Brain microvascular endothelial cell (primary cell): ENCODE measurements around the gene DYNLRB1.

Source experiments
- DNase-seq: peaks from one replicate; pipeline ENCODE4 v3.0.0-alpha.2; 2020
- H3K27ac ChIP-seq: fragments of 250-450 bp; sonication (Bioruptor Pico); 2 replicates; pipeline ENCODE4 v1.5.1; 2020; ENCODE audit warnings: mild to moderate bottlenecking, moderate library complexity
- H3K27me3 ChIP-seq: fragments of 250-450 bp; sonication (Bioruptor Pico); replicated peaks from 2 replicates; pipeline ENCODE4 v1.5.1; 2020; ENCODE audit warnings: mild to moderate bottlenecking
- H3K36me3 ChIP-seq: fragments of 250-450 bp; sonication (Bioruptor Pico); replicated peaks from 2 replicates; pipeline ENCODE4 v1.5.1; 2020; ENCODE audit warnings: mild to moderate bottlenecking
- H3K4me3 ChIP-seq: 2 replicates; pipeline ENCODE4 v1.5.1; 2011; ENCODE audit warnings: low read depth, mild to moderate bottlenecking, control low read depth, low read length, moderate library complexity
- CTCF ChIP-seq: IDR thresholded peaks from 2 replicates; pipeline ENCODE4 v1.5.1; 2011; ENCODE audit warnings: low read depth, mild to moderate bottlenecking, moderate library complexity, low read length, control low read depth, inconsistent platforms; ENCODE audit errors: missing control alignments
- in situ Hi-C: cut with HindIII; loops from 2 replicates; pipeline ENCODE4 v1.10.0; 2017; ENCODE audit warnings: low sequenced_read_pairs, low pct_ligation_motif_present

The DYNLRB1 gene

GRCh38 chr20:34524426-34524825 lies 8.2 kb downstream of the DYNLRB1 start:
- TF ChIP-seq CTCF = no peak
- in situ Hi-C loops = no loop called here
- no peak for DNase-seq
- no peak overlapping the region for H3K27ac ChIP-seq
- H3K36me3 ChIP-seq = peaks cover 26% of the 10 kb centered on the region
- no peak overlapping the region for H3K4me3 ChIP-seq
- no peaks in the 10 kb centered on the region for H3K27me3 ChIP-seq

GRCh38 chr20:34525342-34525708 lies 9.1 kb downstream of the DYNLRB1 start:
- Histone ChIP-seq H3K4me3 (no peak overlapping the region), H3K27ac (peak overlapping the region; percentile 65)
- in situ Hi-C loops = no loop called here

GRCh38 chr20:34525709-34526416 lies 9.6 kb downstream of the DYNLRB1 start:
- TF ChIP-seq CTCF = no peak
- peaks cover 36% of the 10 kb centered on the region for H3K36me3 ChIP-seq
- H3K27me3 ChIP-seq = no peaks in the 10 kb centered on the region
- in situ Hi-C loops = no loop called here
- H3K4me3 ChIP-seq = no peak overlapping the region
- DNase-seq = peak; percentile 98
- peak overlapping the region; percentile 65 for H3K27ac ChIP-seq

More at GRCh38 chr20:34525342-34525708, 9.1 kb downstream of the DYNLRB1 start:
- no peak for TF ChIP-seq CTCF
- H3K27me3 ChIP-seq = no peaks in the 10 kb centered on the region
- H3K36me3 ChIP-seq = peaks cover 32% of the 10 kb centered on the region
- no peak for DNase-seq

- H3K4me3 ChIP-seq = no peak overlapping the region
- peaks cover 38% of the 10 kb centered on the region for H3K36me3 ChIP-seq
- TF ChIP-seq CTCF = no peak
- in situ Hi-C loops = no loop called here
- H3K27ac ChIP-seq = peak overlapping the region; percentile 65
- no peak for DNase-seq
- no peaks in the 10 kb centered on the region for H3K27me3 ChIP-seq
Observed at GRCh38 chr20:34526466-34526865, 10.2 kb downstream of the DYNLRB1 start.

- no peaks in the 10 kb centered on the region for H3K27me3 ChIP-seq
- TF ChIP-seq CTCF = no peak
- H3K36me3 ChIP-seq = peaks cover 42% of the 10 kb centered on the region
- H3K4me3 ChIP-seq = no peak overlapping the region
- H3K27ac ChIP-seq = no peak overlapping the region
- in situ Hi-C loops = no loop called here
- no peak for DNase-seq
Observed at GRCh38 chr20:34527016-34527415, 10.8 kb downstream of the DYNLRB1 start.

GRCh38 chr20:34528921-34529297 lies 12.7 kb downstream of the DYNLRB1 start:
- TF ChIP-seq CTCF = no peak
- no peak for DNase-seq
- Histone ChIP-seq H3K4me3 (no peak overlapping the region), H3K27ac (no peak overlapping the region), H3K36me3 (peaks cover 61% of the 10 kb centered on the region), H3K27me3 (no peaks in the 10 kb centered on the region)
- in situ Hi-C loops = no loop called here
